HEK293T (cell line): ENCODE results near the gene UBE2O.

ENCODE experiments used
- CTCF ChIA-PET: fragments of 350-600 bp; formaldehyde crosslinking; extraction: SDS; loops from one replicate; lab custom pipeline; 2021; ENCODE audit warnings: antibody characterized with exemption, inconsistent platforms; lab: Yijun Ruan, JAX
- POLR2A ChIA-PET: fragments of 350-600 bp; formaldehyde crosslinking; extraction: SDS; loops from one replicate; lab custom pipeline; 2020; ENCODE audit warnings: antibody characterized with exemption, inconsistent platforms; lab: Yijun Ruan, JAX
- DNase-seq: peaks from one replicate; pipeline ENCODE4 v3.0.0; 2012; ENCODE audit warnings: mixed read lengths; ENCODE audit errors: extremely low spot score
- ARNT ChIP-seq: fragments of 450-650 bp; IDR thresholded peaks from 2 replicates; pipeline ENCODE4 v1.6.1; 2017; ENCODE audit warnings: mild to moderate bottlenecking
- BHLHE40 ChIP-seq: fragments of 450-650 bp; IDR thresholded peaks from 2 replicates; pipeline ENCODE4 v1.6.1; 2016; ENCODE audit warnings: mild to moderate bottlenecking, moderate library complexity, borderline replicate concordance
- CTBP1 ChIP-seq: fragments of 450-650 bp; IDR thresholded peaks from 2 replicates; pipeline ENCODE4 v1.6.1; 2016; ENCODE audit warnings: borderline replicate concordance
- ELF4 ChIP-seq: fragments of 450-650 bp; IDR thresholded peaks from 2 replicates; pipeline ENCODE4 v1.6.1; 2017; ENCODE audit warnings: antibody characterized with exemption
- FOXA1 ChIP-seq: fragments of 450-650 bp; IDR thresholded peaks from 2 replicates; pipeline ENCODE4 v1.6.1; 2016; ENCODE audit warnings: mild to moderate bottlenecking
- FOXK2 ChIP-seq: fragments of 450-650 bp; IDR thresholded peaks from 2 replicates; pipeline ENCODE4 v1.6.1; 2016; ENCODE audit warnings: mild to moderate bottlenecking
- FOXM1 ChIP-seq: fragments of 450-650 bp; IDR thresholded peaks from 2 replicates; pipeline ENCODE4 v1.6.1; 2017; ENCODE audit warnings: mild to moderate bottlenecking, borderline replicate concordance
- HDGF ChIP-seq: fragments of 450-650 bp; IDR thresholded peaks from 2 replicates; pipeline ENCODE4 v1.6.1; 2017; ENCODE audit warnings: antibody characterized with exemption, borderline replicate concordance
- L3MBTL2 ChIP-seq: fragments of 450-650 bp; conservative IDR thresholded peaks from 2 replicates; pipeline ENCODE4 v1.6.1; 2016; ENCODE audit warnings: mild to moderate bottlenecking
- LEF1 ChIP-seq: fragments of 450-650 bp; IDR thresholded peaks from 2 replicates; pipeline ENCODE4 v1.6.1; 2017; ENCODE audit warnings: mild to moderate bottlenecking, borderline replicate concordance
- NFRKB ChIP-seq: fragments of 450-650 bp; IDR thresholded peaks from 2 replicates; pipeline ENCODE4 v1.6.1; 2016; ENCODE audit warnings: mild to moderate bottlenecking, moderate library complexity
- SP1 ChIP-seq: fragments of 450-650 bp; IDR thresholded peaks from 2 replicates; pipeline ENCODE4 v1.6.1; 2017
- SUZ12 ChIP-seq: fragments of 450-650 bp; IDR thresholded peaks from 2 replicates; pipeline ENCODE4 v1.6.1; 2016; ENCODE audit warnings: mild to moderate bottlenecking
- TARDBP ChIP-seq: fragments of 450-650 bp; IDR thresholded peaks from 2 replicates; pipeline ENCODE4 v1.6.1; 2016
- ZNF384 ChIP-seq: fragments of 450-650 bp; IDR thresholded peaks from 2 replicates; pipeline ENCODE4 v1.6.1; 2016
- TF ChIP-seq, protein P1 (sequence below): fragments of 450-650 bp; IDR thresholded peaks from 2 replicates; pipeline ENCODE4 v1.6.1; 2016

The UBE2O gene

DNA sequence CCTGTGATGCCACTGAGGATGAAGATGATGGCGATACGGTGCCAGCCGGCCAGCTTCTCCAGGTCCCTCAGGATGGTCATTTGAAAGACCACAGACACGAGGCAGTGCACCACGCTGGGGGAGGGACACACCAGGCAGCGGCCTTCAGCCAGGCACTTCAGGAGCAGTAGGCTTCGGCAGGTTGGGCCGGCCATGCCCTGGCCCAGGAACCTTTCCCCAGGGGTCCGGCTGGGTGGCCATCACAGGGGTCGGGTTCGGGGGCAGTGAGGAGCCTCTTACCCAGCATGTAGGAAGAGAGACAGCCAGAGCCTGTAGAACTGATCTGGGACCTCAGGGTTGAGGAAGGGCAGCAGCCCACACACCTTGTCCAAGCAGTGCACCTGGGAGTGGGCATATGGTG is 19.8 kb upstream of the UBE2O start:
- DNase-seq, result no peak
- TF ChIP-seq TARDBP, result no peak
- TF ChIP-seq NFRKB, result no peak
- ChIA-PET CTCF (no interaction called here), POLR2A (no interaction called here)

DNA sequence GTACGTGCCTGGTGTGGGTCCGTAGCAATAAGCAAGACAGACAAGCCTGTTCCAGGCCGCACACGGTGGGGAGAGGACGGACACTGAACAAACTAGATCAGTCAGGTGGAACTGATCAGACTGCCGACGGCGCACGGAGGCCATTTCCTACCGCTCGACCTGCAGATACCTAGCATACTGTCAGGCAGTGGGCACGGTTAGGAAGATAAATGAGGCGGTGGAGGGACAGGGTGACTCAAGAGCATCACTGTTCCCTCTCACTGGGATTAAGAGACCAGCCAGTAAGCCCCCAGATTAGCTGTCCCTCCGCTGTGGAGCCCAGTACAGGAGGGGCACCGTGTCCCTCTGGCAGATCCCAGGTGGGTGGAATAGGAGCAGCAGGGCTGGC is 19.3 kb upstream of the UBE2O start:
- TF ChIP-seq FOXA1 (no peak), ELF4 (no peak), CTBP1 (no peak), ZNF384 (no peak), BHLHE40 (no peak), L3MBTL2 (no peak), SUZ12 (no peak), FOXM1 (no peak), SP1 (no peak), NFRKB (no peak), FOXK2 (no peak)
- TF ChIP-seq, protein P1, sequence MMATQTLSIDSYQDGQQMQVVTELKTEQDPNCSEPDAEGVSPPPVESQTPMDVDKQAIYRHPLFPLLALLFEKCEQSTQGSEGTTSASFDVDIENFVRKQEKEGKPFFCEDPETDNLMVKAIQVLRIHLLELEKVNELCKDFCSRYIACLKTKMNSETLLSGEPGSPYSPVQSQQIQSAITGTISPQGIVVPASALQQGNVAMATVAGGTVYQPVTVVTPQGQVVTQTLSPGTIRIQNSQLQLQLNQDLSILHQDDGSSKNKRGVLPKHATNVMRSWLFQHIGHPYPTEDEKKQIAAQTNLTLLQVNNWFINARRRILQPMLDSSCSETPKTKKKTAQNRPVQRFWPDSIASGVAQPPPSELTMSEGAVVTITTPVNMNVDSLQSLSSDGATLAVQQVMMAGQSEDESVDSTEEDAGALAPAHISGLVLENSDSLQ, result no peak
- ChIA-PET CTCF (no interaction called here), POLR2A (no interaction called here)
- no peak for DNase-seq

DNA sequence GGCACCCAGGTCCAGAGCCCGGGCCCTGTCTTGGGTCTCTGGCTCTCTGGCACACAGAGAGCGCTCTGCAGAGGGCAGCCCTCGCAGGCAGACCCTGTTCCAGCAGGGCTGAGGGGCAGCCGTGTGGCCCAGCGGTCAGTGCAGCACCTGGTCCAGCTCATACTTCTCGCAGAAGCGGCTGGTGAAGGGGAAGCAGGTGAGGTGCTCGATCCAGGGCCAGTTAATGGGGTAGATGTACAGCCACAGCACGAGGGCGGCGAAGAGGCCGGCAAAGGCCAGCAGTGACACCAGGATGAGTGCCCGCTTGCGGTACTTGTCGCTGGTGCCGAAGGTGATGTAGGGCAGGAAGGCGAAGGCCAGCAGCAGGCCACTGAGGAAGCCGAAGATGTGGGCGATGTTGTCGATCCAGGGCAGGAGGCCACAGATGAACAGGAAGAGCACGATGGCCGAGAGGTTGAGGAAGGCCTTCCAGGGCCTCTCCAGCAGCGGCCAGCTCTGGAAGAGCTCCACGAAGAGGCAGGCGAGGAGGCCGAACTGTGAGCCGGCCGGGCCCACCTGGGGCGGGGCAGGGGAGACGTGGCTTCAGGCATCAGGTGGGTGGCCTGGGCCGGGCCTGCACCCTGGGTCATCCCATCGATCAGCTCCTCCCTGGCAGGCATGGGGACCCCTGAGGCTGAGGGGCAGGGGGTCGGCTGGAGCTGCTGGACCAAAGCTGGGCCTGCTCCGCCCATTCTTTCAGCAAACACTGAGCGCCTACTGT is 18.7 kb upstream of the UBE2O start:
- no peak for TF ChIP-seq BHLHE40
- ChIA-PET POLR2A (no interaction called here), CTCF (no interaction called here)
- no peak for DNase-seq

DNA sequence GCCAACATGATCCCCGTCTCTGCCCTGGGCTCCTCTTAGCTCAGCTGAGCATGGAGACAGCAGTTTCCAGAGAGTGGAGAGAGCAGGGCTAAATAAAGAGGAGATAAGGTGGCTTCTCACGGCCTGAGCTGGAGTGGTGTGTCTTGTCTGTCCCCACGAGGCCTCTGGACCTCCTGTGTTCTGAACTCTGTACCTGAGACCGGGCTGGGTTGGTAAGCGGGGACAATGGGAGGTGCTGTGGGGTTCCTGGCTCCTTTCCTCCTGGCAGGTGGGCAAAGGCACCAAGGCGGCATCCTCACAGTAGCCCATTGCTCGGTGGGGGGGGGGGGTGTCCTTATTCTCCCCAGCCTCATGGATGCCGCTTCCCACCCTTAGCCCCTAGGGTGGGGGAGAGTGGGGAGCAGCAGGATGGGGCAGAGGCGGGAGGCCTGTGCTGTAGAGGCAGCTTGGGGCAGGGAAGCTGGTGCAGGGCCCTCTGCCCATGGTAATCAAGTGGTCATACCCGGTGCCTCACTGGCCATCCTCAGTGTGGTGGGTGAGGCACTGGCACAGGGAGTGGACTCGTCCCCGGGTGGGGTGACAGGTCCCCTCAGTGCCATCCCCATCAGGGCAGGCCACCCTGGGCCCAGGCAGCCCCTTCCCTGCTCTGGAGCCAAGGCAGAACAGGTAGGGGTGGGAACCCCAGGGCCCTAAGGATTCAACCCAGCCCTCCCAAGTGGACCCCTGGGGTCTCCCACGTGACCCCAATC is 17.2 kb upstream of the UBE2O start:
- POLR2A ChIA-PET, result no interaction called here
- CTCF ChIA-PET, result no interaction called here
- no peak for DNase-seq
- TF ChIP-seq BHLHE40 (no peak), FOXK2 (no peak), ARNT (no peak), ELF4 (no peak), SP1 (no peak), ZNF384 (no peak), TARDBP (no peak), L3MBTL2 (no peak), CTBP1 (no peak), HDGF (no peak), LEF1 (no peak), FOXM1 (no peak), NFRKB (no peak), FOXA1 (no peak), SUZ12 (no peak)
- TF ChIP-seq, protein P1, result no peak

DNA sequence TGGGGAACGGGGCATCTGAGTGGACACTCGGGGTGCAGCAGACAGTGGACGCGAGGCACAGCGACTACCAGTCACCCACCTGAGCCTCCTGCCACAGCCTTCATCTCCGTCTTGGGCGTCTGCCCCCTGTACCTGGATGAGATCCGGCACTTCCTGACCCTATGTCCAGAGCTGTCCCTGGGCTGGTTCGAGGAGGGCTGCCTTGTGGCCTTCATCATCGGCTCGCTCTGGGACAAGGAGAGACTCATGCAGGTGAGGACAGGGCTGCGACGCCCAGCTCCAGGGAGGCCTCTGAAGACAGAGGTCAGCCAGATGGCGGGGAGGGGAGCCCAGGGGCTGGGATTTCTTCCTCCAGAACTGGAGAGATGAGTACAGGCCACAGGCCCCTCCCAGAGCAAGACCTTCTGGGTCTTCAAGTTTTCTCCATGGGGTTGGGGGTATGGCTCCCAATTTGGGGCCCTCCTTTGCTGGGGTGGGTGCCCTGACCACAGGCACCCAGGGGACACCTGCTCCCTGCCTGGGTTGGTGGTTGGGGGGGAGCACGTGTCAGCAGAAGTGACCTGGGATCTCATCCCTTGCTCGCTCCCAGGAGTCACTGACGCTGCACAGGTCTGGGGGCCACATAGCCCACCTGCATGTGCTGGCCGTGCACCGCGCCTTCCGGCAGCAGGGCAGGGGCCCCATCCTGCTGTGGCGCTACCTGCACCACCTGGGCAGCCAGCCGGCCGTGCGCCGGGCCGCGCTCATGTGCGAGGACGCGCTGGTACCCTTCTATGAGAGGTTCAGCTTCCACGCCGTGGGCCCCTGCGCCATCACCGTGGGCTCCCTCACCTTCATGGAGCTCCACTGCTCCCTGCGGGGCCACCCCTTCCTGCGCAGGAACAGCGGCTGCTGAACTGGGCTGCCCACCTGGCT is 16.4 kb upstream of the UBE2O start:
- TF ChIP-seq FOXM1 (no peak), ELF4 (no peak), LEF1 (no peak), FOXK2 (no peak), L3MBTL2 (no peak)
- DNase-seq, result no peak
- POLR2A ChIA-PET, result no interaction called here
- CTCF ChIA-PET, result no interaction called here

DNA sequence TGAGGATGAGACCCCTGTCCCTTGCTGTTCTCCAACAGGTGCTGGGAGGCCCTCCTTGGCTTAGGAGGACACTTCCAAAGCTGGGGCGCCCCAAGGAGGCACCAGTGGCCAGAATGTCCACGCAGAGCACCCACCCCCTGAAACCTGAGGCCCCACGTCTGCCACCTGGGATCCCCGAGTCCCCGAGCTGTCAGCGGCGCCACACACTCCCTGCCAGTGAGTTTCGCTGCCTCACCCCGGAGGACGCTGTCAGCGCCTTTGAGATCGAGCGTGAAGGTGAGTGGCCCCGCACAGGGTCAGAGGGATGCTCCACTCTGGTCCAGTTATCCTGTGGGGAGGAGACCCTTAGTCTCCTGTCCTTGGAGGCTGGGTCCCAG is 15.7 kb upstream of the UBE2O start:
- no peak for TF ChIP-seq FOXA1
- TF ChIP-seq HDGF, result no peak
- no peak for TF ChIP-seq NFRKB
- POLR2A ChIA-PET, result no interaction called here
- CTCF ChIA-PET, result interaction anchor here (0.9 kb wide), 1 partner anchor 38 kb away, joined by 6 read pairs; no protein-coding TSS in a partner anchor
- no peak for DNase-seq
